GM23338 (cell line): Measurements from ENCODE around the gene RHOG. TPM values are rescaled to one million over a fixed set of nuclear protein-coding genes. Genes with fewer than 3 reads are reported as not detected.

Source experiments
- EZH2 ChIP-seq: fragments of 200-600 bp; sonication (generic); IDR thresholded peaks from one replicate; pipeline ENCODE4 v1.8.0; 2017; ENCODE audit warnings: antibody characterized with exemption, mild to moderate bottlenecking, low read depth; ENCODE audit not compliant: unreplicated experiment
- EZH2phosphoT487 ChIP-seq: fragments of 200-600 bp; sonication (generic); IDR thresholded peaks from one replicate; pipeline ENCODE4 v1.8.1; 2018; ENCODE audit warnings: antibody characterized with exemption; ENCODE audit not compliant: unreplicated experiment
- NANOG ChIP-seq: IDR thresholded peaks from 2 replicates; pipeline ENCODE4 v1.6.1; 2016; ENCODE audit warnings: antibody characterized with exemption, borderline replicate concordance
- POLR2AphosphoS5 ChIP-seq: IDR thresholded peaks from 2 replicates; pipeline ENCODE4 v1.6.1; 2016; ENCODE audit warnings: antibody characterized with exemption, low read depth
- STAT1 ChIP-seq: IDR thresholded peaks from one replicate; pipeline ENCODE4 v1.6.1; 2016; ENCODE audit warnings: antibody characterized with exemption; ENCODE audit not compliant: unreplicated experiment
- ZNF462 ChIP-seq: fragments of 250-450 bp; sonication (Bioruptor Pico); IDR thresholded peaks from 2 replicates; pipeline ENCODE4 v1.5.0; 2020; ENCODE audit warnings: mild to moderate bottlenecking, moderate library complexity
- polyA plus RNA-seq: library from polyadenylated mRNA; unstranded; fragments of >200 nt; fragmentation: Nextera tagmentation; extraction: Ambion mirVana; gene quantifications from 2 replicates; pipeline ENCODE4 v1.2.1, GENCODE V29; 2016
- total RNA-seq: library from RNA; depleted of rRNA; stranded (reverse); fragments of >200 nt; shearing (Covaris generic); gene quantifications from 2 replicates; pipeline ENCODE4 v1.2.3, GENCODE V29; 2014
- TF ChIP-seq, protein P1 (sequence below): IDR thresholded peaks from 2 replicates; pipeline ENCODE4 v1.6.1; 2016; ENCODE audit warnings: antibody characterized with exemption
- TF ChIP-seq, protein P2 (sequence below), 2 experiments: fragments of 200-600 bp in 1 of 2; sonication (generic) in 1 of 2; conservative IDR thresholded peaks; 2 replicates each; pipeline versions ENCODE4 v1.5.1 to v1.6.1; 2016 to 2017; ENCODE audit warnings: antibody characterized with exemption in 2 of 2, low read depth in 2 of 2, mild to moderate bottlenecking in 2 of 2, moderate library complexity in 1 of 2

The RHOG gene
- total and polyA plus RNA-seq, 2 experiments from 2014 or later: 26.3 to 38.6 TPM

GRCh38 chr11:3823762-3824506, 16.8 kb downstream of the RHOG start (continued):
- TF ChIP-seq ZNF462 (CRISPR knock-in tag) (no peak), STAT1 (no peak), POLR2AphosphoS5 (no peak), EZH2phosphoT487 (no peak), NANOG (no peak), EZH2 (no peak)
- TF ChIP-seq, protein P1, sequence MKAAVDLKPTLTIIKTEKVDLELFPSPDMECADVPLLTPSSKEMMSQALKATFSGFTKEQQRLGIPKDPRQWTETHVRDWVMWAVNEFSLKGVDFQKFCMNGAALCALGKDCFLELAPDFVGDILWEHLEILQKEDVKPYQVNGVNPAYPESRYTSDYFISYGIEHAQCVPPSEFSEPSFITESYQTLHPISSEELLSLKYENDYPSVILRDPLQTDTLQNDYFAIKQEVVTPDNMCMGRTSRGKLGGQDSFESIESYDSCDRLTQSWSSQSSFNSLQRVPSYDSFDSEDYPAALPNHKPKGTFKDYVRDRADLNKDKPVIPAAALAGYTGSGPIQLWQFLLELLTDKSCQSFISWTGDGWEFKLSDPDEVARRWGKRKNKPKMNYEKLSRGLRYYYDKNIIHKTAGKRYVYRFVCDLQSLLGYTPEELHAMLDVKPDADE: no peak
- TF ChIP-seq, protein P2, sequence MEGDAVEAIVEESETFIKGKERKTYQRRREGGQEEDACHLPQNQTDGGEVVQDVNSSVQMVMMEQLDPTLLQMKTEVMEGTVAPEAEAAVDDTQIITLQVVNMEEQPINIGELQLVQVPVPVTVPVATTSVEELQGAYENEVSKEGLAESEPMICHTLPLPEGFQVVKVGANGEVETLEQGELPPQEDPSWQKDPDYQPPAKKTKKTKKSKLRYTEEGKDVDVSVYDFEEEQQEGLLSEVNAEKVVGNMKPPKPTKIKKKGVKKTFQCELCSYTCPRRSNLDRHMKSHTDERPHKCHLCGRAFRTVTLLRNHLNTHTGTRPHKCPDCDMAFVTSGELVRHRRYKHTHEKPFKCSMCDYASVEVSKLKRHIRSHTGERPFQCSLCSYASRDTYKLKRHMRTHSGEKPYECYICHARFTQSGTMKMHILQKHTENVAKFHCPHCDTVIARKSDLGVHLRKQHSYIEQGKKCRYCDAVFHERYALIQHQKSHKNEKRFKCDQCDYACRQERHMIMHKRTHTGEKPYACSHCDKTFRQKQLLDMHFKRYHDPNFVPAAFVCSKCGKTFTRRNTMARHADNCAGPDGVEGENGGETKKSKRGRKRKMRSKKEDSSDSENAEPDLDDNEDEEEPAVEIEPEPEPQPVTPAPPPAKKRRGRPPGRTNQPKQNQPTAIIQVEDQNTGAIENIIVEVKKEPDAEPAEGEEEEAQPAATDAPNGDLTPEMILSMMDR (conservative IDR thresholded peaks at IDR 0.05; ENCODE audit: low read depth in 2 of 2): no peak
